HL-60 (cell line): Measurements from ENCODE around the gene MCF2L2.

Source experiments
- DNase-seq, 2 experiments: peaks; one replicate each; pipeline ENCODE4 v3.0.0-alpha.2; 2010 to 2020; ENCODE audit warnings: low read depth in 1 of 2, low spot score in 1 of 2
- H3K27ac ChIP-seq: fragments of 250-450 bp; sonication (Bioruptor Pico); replicated peaks from 2 replicates; pipeline ENCODE4 v1.5.1; 2020; ENCODE audit warnings: mild to moderate bottlenecking, moderate library complexity
- H3K27me3 ChIP-seq: fragments of 250-450 bp; sonication (Bioruptor Pico); 2 replicates; pipeline ENCODE4 v1.5.1; 2021; ENCODE audit warnings: mild to moderate bottlenecking, moderate library complexity; ENCODE audit not compliant: insufficient read depth, poor library complexity, severe bottlenecking
- H3K4me3 ChIP-seq: replicated peaks from 2 replicates; pipeline ENCODE4 v1.5.1; 2011; ENCODE audit warnings: mild to moderate bottlenecking, control low read depth, low read length; ENCODE audit not compliant: insufficient read depth
- GABPA ChIP-seq: IDR thresholded peaks from 2 replicates; pipeline ENCODE4 v1.6.1; 2012; ENCODE audit warnings: low read depth
- POLR2AphosphoS5 ChIP-seq: IDR thresholded peaks from 2 replicates; pipeline ENCODE4 v1.6.1; 2012; ENCODE audit warnings: low read depth
- SPI1 ChIP-seq: IDR thresholded peaks from 2 replicates; pipeline ENCODE4 v1.6.1; 2012; ENCODE audit warnings: low read depth, mild to moderate bottlenecking, borderline replicate concordance
- TF ChIP-seq, protein P1 (sequence below): IDR thresholded peaks from one replicate; pipeline ENCODE4 v1.5.1; 2011; ENCODE audit warnings: low read length, control low read depth, inconsistent platforms; ENCODE audit not compliant: insufficient read depth
- TF ChIP-seq, protein P2 (sequence below): IDR thresholded peaks from 2 replicates; pipeline ENCODE4 v1.6.1; 2012; ENCODE audit warnings: low read depth; ENCODE audit not compliant: insufficient replicate concordance

Gene MCF2L2

DNA sequence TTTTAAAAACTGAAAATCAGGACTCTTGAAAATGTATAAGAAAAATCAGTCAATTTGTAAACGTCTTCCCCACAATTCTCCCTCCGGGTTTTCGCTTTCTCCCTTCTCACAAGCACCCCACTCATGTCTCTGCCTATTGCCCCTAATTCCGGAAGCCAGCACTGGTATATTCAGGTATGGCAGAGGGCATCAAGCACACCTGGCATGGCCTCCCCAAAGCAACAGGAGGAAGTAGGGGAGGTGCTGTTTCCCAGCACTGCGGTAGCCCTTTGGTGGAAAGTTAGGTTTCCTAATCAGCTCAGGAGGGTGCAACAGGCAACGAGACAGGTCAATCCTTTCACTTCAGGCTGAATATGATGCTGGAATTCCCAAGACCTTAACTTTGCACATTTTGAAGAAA, 296.0 kb downstream of the MCF2L2 start:
- no peak for DNase-seq
- Histone ChIP-seq H3K27me3 (no peaks in the 10 kb centered on the region), H3K4me3 (no peak overlapping the region), H3K27ac (no peak overlapping the region)
- TF ChIP-seq, protein P1, sequence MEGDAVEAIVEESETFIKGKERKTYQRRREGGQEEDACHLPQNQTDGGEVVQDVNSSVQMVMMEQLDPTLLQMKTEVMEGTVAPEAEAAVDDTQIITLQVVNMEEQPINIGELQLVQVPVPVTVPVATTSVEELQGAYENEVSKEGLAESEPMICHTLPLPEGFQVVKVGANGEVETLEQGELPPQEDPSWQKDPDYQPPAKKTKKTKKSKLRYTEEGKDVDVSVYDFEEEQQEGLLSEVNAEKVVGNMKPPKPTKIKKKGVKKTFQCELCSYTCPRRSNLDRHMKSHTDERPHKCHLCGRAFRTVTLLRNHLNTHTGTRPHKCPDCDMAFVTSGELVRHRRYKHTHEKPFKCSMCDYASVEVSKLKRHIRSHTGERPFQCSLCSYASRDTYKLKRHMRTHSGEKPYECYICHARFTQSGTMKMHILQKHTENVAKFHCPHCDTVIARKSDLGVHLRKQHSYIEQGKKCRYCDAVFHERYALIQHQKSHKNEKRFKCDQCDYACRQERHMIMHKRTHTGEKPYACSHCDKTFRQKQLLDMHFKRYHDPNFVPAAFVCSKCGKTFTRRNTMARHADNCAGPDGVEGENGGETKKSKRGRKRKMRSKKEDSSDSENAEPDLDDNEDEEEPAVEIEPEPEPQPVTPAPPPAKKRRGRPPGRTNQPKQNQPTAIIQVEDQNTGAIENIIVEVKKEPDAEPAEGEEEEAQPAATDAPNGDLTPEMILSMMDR: no peak
- TF ChIP-seq SPI1 (no peak), GABPA (no peak), POLR2AphosphoS5 (no peak)
- TF ChIP-seq, protein P2, sequence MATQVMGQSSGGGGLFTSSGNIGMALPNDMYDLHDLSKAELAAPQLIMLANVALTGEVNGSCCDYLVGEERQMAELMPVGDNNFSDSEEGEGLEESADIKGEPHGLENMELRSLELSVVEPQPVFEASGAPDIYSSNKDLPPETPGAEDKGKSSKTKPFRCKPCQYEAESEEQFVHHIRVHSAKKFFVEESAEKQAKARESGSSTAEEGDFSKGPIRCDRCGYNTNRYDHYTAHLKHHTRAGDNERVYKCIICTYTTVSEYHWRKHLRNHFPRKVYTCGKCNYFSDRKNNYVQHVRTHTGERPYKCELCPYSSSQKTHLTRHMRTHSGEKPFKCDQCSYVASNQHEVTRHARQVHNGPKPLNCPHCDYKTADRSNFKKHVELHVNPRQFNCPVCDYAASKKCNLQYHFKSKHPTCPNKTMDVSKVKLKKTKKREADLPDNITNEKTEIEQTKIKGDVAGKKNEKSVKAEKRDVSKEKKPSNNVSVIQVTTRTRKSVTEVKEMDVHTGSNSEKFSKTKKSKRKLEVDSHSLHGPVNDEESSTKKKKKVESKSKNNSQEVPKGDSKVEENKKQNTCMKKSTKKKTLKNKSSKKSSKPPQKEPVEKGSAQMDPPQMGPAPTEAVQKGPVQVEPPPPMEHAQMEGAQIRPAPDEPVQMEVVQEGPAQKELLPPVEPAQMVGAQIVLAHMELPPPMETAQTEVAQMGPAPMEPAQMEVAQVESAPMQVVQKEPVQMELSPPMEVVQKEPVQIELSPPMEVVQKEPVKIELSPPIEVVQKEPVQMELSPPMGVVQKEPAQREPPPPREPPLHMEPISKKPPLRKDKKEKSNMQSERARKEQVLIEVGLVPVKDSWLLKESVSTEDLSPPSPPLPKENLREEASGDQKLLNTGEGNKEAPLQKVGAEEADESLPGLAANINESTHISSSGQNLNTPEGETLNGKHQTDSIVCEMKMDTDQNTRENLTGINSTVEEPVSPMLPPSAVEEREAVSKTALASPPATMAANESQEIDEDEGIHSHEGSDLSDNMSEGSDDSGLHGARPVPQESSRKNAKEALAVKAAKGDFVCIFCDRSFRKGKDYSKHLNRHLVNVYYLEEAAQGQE: no peak

DNA sequence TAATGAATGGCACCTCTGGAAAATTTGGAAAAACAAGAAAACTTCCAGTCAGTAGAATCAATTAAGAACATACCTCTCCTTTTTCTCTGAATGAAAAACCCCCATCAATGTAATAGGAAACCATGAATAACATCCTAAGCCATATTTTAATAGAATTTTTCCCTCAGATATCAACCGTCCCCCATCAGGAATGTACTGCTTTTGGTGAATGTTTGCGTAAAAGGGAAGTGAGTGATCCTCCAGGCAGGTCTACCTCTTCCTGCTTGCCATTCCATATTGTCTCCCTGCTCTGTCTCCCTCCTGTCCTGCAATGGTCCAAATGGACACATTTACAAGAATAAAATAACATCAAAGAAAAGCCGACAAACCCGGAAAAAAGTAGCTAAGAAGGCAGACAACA, 296.7 kb downstream of the MCF2L2 start:
- H3K4me3 ChIP-seq: no peak overlapping the region
- no peak overlapping the region for H3K27ac ChIP-seq
- no peaks in the 10 kb centered on the region for H3K27me3 ChIP-seq
- TF ChIP-seq, protein P1: no peak
- peak; percentile 29; the same call in 1 of the 2 replicates for TF ChIP-seq SPI1
- TF ChIP-seq GABPA: no peak
- DNase-seq: no peak

DNA sequence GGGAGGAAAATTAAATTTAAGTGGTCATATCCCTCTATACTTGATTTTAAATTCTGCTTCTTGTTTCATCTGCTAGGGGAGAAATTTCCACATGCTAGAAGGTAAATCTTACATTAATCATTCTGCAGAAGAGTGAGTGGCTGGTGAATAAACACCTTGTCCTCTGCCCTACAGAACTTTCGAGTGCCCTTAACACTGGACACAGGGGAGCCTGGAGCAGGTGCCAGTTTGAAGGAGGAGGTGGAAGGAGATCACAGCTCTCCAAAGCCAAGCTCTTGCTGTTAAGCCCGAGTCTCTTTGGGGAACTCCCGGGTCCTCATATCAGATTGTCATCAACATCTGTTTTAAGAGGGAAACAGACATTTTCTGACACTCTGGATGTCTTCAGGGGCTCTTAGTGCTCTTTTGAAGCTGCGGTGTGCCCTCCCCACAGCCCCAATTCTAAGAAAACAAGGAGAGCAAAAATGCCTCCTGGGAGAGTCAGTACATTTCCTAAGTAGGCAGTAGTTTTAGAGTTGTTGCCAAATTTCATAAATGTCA, 297.2 kb downstream of the MCF2L2 start:
- no peak for DNase-seq
- TF ChIP-seq, protein P2: no peak
- no peak for TF ChIP-seq POLR2AphosphoS5
- Histone ChIP-seq H3K27me3 (no peaks in the 10 kb centered on the region), H3K4me3 (no peak overlapping the region), H3K27ac (no peak overlapping the region)

DNA sequence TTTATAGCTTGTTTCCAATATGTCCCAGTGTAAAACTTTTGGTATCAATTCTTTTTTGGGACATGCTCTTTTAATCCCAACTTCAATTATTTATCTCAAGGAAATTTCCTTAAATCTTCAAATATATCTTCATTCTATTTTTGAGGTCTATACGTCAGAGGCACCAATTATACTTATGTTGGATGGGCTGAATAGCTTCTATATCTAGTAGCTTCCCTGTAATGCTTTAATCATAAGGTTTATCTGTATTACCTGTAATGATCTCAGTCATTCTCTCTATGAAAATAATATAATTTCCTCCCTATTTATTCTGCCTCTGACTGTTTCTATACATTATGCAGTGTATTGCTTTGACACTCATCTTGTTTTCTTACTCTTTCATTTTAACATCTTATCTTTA, 299.2 kb downstream of the MCF2L2 start:
- TF ChIP-seq, protein P2: no peak
- TF ChIP-seq POLR2AphosphoS5 (no peak), SPI1 (no peak), GABPA (no peak)
- TF ChIP-seq, protein P1: no peak
- Histone ChIP-seq H3K4me3 (no peak overlapping the region), H3K27ac (no peak overlapping the region), H3K27me3 (no peaks in the 10 kb centered on the region)
- DNase-seq: no peak
